HL-60 (cell line): Measurements from ENCODE around the gene FLNB.

Experiments
- DNase-seq, 2 experiments: peaks; one replicate each; pipeline ENCODE4 v3.0.0-alpha.2; 2010 to 2020; ENCODE audit warnings: low read depth in 1 of 2, low spot score in 1 of 2
- H3K27ac ChIP-seq: fragments of 250-450 bp; sonication (Bioruptor Pico); replicated peaks from 2 replicates; pipeline ENCODE4 v1.5.1; 2020; ENCODE audit warnings: mild to moderate bottlenecking, moderate library complexity
- H3K27me3 ChIP-seq: fragments of 250-450 bp; sonication (Bioruptor Pico); 2 replicates; pipeline ENCODE4 v1.5.1; 2021; ENCODE audit warnings: mild to moderate bottlenecking, moderate library complexity; ENCODE audit not compliant: insufficient read depth, poor library complexity, severe bottlenecking
- H3K4me3 ChIP-seq: replicated peaks from 2 replicates; pipeline ENCODE4 v1.5.1; 2011; ENCODE audit warnings: mild to moderate bottlenecking, control low read depth, low read length; ENCODE audit not compliant: insufficient read depth
- GABPA ChIP-seq: IDR thresholded peaks from 2 replicates; pipeline ENCODE4 v1.6.1; 2012; ENCODE audit warnings: low read depth
- POLR2AphosphoS5 ChIP-seq: IDR thresholded peaks from 2 replicates; pipeline ENCODE4 v1.6.1; 2012; ENCODE audit warnings: low read depth
- SPI1 ChIP-seq: IDR thresholded peaks from 2 replicates; pipeline ENCODE4 v1.6.1; 2012; ENCODE audit warnings: low read depth, mild to moderate bottlenecking, borderline replicate concordance
- TF ChIP-seq, protein P1 (sequence below): IDR thresholded peaks from 2 replicates; pipeline ENCODE4 v1.6.1; 2012; ENCODE audit warnings: low read depth; ENCODE audit not compliant: insufficient replicate concordance
- TF ChIP-seq, protein P2 (sequence below): IDR thresholded peaks from one replicate; pipeline ENCODE4 v1.5.1; 2011; ENCODE audit warnings: low read length, control low read depth, inconsistent platforms; ENCODE audit not compliant: insufficient read depth

The FLNB gene

DNA sequence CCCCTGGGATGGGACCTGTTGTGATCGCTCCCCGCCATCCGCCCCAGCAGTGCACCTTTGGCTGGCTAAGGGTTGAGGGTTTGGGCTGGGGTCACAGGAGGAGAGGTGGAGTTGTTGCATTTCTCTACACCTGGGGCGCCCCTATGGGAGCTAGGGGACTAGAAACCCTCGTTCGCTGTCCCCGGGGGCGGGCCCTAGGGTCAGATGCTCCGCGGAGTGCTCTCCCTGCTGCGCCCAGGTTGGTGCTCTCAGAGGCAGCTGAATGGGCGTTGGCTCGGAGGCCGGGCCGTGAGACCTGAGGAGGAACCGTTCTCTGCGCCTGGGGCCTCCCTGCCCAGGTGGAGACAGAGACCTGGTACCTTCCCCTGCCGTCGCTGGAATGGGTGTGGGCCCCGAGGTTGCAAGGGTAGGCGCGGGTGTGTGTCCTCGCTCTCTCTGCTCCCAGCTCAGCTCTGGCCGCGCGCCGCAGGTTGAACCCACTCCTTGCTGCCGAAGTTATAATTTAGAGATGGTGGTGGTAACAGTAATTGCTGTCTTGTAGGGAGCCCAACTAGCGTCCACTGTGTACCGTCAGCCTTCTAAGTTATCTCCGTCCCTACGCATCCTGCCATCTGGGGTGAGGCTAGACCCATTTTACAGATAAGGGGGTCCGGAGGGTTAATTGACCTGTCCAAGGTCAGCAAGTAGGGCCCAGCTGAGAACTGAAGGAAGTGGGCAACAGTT, 965 bp downstream of the FLNB start:
- no peak for DNase-seq
- TF ChIP-seq SPI1 (no peak), POLR2AphosphoS5 (no peak), GABPA (no peak)
- TF ChIP-seq, protein P1, sequence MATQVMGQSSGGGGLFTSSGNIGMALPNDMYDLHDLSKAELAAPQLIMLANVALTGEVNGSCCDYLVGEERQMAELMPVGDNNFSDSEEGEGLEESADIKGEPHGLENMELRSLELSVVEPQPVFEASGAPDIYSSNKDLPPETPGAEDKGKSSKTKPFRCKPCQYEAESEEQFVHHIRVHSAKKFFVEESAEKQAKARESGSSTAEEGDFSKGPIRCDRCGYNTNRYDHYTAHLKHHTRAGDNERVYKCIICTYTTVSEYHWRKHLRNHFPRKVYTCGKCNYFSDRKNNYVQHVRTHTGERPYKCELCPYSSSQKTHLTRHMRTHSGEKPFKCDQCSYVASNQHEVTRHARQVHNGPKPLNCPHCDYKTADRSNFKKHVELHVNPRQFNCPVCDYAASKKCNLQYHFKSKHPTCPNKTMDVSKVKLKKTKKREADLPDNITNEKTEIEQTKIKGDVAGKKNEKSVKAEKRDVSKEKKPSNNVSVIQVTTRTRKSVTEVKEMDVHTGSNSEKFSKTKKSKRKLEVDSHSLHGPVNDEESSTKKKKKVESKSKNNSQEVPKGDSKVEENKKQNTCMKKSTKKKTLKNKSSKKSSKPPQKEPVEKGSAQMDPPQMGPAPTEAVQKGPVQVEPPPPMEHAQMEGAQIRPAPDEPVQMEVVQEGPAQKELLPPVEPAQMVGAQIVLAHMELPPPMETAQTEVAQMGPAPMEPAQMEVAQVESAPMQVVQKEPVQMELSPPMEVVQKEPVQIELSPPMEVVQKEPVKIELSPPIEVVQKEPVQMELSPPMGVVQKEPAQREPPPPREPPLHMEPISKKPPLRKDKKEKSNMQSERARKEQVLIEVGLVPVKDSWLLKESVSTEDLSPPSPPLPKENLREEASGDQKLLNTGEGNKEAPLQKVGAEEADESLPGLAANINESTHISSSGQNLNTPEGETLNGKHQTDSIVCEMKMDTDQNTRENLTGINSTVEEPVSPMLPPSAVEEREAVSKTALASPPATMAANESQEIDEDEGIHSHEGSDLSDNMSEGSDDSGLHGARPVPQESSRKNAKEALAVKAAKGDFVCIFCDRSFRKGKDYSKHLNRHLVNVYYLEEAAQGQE: no peak
- TF ChIP-seq, protein P2, sequence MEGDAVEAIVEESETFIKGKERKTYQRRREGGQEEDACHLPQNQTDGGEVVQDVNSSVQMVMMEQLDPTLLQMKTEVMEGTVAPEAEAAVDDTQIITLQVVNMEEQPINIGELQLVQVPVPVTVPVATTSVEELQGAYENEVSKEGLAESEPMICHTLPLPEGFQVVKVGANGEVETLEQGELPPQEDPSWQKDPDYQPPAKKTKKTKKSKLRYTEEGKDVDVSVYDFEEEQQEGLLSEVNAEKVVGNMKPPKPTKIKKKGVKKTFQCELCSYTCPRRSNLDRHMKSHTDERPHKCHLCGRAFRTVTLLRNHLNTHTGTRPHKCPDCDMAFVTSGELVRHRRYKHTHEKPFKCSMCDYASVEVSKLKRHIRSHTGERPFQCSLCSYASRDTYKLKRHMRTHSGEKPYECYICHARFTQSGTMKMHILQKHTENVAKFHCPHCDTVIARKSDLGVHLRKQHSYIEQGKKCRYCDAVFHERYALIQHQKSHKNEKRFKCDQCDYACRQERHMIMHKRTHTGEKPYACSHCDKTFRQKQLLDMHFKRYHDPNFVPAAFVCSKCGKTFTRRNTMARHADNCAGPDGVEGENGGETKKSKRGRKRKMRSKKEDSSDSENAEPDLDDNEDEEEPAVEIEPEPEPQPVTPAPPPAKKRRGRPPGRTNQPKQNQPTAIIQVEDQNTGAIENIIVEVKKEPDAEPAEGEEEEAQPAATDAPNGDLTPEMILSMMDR: no peak
- H3K4me3 ChIP-seq: peak overlapping the region; percentile 90

DNA sequence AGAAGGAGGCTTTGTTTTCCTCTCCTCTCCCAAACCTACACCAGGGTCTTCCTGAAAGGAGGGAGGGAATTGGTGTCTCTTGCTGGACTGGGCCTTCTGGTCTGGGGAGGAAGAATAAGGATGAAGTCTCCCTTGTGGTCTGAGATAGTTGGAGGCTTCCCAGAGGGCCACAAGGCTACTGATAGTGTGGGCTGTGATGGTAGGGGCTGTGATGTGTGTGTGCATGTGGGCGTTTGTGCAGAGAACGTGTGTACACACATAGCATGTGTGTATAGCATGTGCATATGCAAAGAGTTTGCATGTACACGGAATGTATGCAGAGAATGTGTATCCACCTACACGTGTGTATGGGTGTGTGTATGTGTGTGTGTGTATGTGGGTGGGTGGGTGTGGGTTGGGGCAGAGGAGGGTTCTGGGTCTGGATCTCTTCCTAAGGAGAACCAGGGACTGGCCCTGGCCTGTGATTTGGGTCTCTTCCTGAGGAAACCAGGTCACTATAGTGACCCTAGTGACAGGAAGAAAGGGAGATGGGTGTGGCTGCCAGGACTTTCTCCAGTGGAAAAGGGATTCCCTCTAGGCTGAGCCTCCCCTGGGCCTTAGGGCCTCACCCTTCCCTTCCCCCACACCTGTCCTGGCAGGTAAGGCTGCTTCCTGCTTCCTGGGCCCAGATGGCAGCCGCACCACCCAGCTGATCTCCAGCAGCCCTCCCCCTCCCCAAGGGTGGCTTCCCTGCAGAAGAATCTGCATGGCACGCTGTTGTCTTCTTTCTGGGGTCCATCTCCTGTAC, 1.7 kb downstream of the FLNB start:
- H3K27me3 ChIP-seq: no peaks in the 10 kb centered on the region
- H3K4me3 ChIP-seq: peak overlapping the region; percentile 90
- TF ChIP-seq SPI1: no peak
- TF ChIP-seq POLR2AphosphoS5: no peak
- TF ChIP-seq, protein P1: no peak
- no peak for DNase-seq
- no peak overlapping the region for H3K27ac ChIP-seq

More for the DNA sequence above, 965 bp downstream of the FLNB start:
- no peak overlapping the region for H3K27ac ChIP-seq
- no peaks in the 10 kb centered on the region for H3K27me3 ChIP-seq

DNA sequence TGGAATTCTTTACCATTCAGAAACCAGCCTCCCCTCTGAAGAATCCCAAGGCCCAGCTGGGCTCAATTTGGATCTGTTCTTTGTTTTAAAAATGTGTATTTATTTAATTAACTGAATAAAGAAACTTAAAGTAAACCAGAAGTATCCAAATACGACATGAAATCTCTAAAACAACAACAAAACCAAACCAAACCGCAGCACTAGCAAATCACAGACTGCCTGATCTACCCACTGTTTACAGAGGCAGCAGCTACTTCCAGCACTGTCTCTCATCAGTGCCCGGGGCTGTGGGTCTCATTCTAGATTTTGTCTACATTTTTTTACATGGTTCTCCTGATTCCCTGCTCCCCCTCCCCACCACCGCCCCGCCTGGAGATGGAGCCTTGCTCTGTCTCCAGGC, 2.3 kb downstream of the FLNB start:
- TF ChIP-seq GABPA (no peak), POLR2AphosphoS5 (no peak), SPI1 (no peak)
- TF ChIP-seq, protein P2: no peak
- TF ChIP-seq, protein P1: no peak
- Histone ChIP-seq H3K4me3 (no peak overlapping the region), H3K27me3 (no peaks in the 10 kb centered on the region), H3K27ac (no peak overlapping the region)
- no peak for DNase-seq
